A673 (cell line): ENCODE measurements around the gene PHLPP2.

Source experiments
- EZH2 ChIP-seq: fragments of 200-600 bp; sonication (generic); IDR thresholded peaks from 2 replicates; pipeline ENCODE4 v1.6.1; 2017; ENCODE audit warnings: borderline replicate concordance, low read depth, mild to moderate bottlenecking, mixed read lengths, antibody characterized with exemption, low read length; ENCODE audit not compliant: poor library complexity, severe bottlenecking
- TF ChIP-seq, protein P1 (sequence below): fragments of 300-800, 200-600 bp; sonication (generic); conservative IDR thresholded peaks from 2 replicates; pipeline ENCODE4 v1.5.1; 2017; ENCODE audit warnings: low read depth, mild to moderate bottlenecking, antibody characterized with exemption, low read length, moderate library complexity, mixed read lengths

DNA sequence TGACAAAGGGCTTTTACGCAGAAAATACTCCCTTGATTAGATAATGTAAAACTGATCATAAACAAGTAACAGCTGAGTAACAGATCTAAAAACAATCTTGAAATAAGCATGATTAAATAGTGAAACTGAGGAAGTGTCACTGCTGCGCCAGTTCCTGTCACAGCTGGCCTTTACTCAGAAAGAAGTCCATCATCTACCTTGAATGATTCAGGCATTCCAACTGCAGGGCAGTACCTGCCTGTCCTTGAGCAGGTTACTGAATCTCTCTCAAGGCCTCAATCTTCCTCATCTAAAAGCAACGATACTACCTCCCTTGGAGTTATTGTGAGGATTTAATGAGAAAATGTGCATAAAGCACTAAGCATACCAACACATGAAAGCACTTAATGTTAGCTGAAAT, 12.7 kb downstream of the PHLPP2 start:
- TF ChIP-seq, protein P1, sequence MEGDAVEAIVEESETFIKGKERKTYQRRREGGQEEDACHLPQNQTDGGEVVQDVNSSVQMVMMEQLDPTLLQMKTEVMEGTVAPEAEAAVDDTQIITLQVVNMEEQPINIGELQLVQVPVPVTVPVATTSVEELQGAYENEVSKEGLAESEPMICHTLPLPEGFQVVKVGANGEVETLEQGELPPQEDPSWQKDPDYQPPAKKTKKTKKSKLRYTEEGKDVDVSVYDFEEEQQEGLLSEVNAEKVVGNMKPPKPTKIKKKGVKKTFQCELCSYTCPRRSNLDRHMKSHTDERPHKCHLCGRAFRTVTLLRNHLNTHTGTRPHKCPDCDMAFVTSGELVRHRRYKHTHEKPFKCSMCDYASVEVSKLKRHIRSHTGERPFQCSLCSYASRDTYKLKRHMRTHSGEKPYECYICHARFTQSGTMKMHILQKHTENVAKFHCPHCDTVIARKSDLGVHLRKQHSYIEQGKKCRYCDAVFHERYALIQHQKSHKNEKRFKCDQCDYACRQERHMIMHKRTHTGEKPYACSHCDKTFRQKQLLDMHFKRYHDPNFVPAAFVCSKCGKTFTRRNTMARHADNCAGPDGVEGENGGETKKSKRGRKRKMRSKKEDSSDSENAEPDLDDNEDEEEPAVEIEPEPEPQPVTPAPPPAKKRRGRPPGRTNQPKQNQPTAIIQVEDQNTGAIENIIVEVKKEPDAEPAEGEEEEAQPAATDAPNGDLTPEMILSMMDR: no peak
- no peak for TF ChIP-seq EZH2
